Spleen (tissue), 7 donors: ENCODE measurements around the gene XPNPEP2.

ENCODE experiments used
- CTCF ChIP-seq, 11 experiments: fragments of 200-600 bp in 7 of 11; fragments of 450-650 bp in 4 of 11; sonication (generic) in 4 of 11; IDR thresholded peaks in 8 of 11; conservative IDR thresholded peaks in 3 of 11; 1 replicate in 7 of 11; 2 replicates in 4 of 11; pipeline versions ENCODE4 v1.4.0 to v1.8.0; 2016 to 2021; ENCODE audit warnings: antibody characterized with exemption in 11 of 11, inconsistent platforms in 4 of 11, mild to moderate bottlenecking in 1 of 11
- POLR2A ChIP-seq, 3 donors: fragments of 450-650 bp; IDR thresholded peaks; one replicate each; pipeline ENCODE4 v1.5.1; 2017; ENCODE audit warnings: antibody characterized with exemption in 3 of 3, mild to moderate bottlenecking in 1 of 3
- POLR2AphosphoS5 ChIP-seq, 3 donors: sonication (generic); formaldehyde crosslinking; IDR thresholded peaks; one replicate each; pipeline ENCODE4 v1.5.1; 2017; ENCODE audit warnings: antibody characterized with exemption in 3 of 3
- donor health status: DM: no; HTN: no; CAD: no; lungs with moderate emphysema.
- donor health status: DM: no; HTN: no; CAD: no.
- donor health status: DM: no; HTN: no; CAD: no.

- TF ChIP-seq POLR2A (IDR thresholded peaks at IDR 0.05) (no peak), POLR2AphosphoS5 (IDR thresholded peaks at IDR 0.05) (no peak), CTCF (IDR thresholded peaks at IDR 0.05 in 8 of 11, conservative IDR thresholded peaks at IDR 0.05 in 3 of 11) (no peak)
Observed at GRCh38 chrX:129704491-129704890, 34.3 kb upstream of the XPNPEP2 start.
